ENCODE measurements around the gene DCAF7. TPM values are rescaled to one million over a fixed set of nuclear protein-coding genes. Genes with fewer than 3 reads are reported as not detected.

The DCAF7 gene
- total RNA-seq, 2 donors from 2014 or later = 96.0 to 114 TPM

DNA sequence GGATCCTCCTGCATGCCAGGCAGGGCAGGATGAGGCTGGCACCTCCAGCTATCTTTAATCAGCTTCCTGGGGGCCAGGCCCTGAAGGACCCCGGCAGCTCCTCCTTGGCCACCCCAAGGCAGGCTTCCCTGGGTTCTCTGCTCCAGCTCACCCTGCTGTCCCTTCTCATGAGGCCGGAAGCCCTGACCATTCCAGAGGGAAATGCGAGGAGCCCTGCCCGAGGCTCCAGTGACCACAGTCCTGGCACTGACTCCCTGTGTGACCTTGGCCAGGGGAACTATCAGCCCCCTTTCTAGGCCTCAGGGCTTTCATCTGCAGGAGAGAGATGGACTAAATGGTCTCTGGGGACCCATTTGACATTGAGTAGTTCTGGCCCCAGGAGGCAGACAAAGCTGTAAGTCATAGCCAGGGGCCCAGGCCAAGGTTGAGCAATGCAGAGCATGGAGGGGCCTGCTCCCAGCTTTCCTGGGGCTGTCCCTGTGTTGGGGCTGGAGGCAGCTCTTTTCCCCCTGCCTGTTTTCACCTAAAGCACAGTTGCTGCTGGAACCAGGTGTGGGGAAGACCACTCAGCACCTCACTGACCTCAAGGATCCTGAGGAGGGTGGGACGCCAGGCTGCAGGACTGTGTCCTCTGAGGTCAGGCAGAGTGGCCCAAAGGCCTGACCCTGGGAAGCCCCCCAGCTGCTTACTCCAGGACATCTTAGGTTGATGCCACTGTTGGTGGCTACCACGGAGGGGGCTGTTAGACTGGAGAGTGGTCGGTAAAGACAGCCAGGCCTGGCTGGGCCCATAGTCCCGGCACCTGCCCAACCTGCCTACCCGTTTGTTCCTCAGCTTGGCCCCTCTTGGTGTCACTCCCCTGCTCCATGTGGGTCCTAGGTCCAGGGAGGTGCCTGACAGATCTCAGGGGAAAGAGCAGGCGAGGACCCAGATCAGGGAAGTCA lies 19.0 kb upstream of the DCAF7 start:
- Histone ChIP-seq H3K36me3 (ENCODE audit: control insufficient read depth, insufficient read depth, low read length) (no peaks in the 10 kb centered on the region), H3K27me3 (ENCODE audit: control insufficient read depth, insufficient read depth, low read length, poor library complexity, severe bottlenecking) (no peaks in the 10 kb centered on the region), H3K27ac (ENCODE audit: low read depth, low read length) (no peak overlapping the region), H3K9me3 (ENCODE audit: control insufficient read depth, low read length) (no peaks in the 10 kb centered on the region), H3K9ac (ENCODE audit: extremely low read depth, low read length, poor library complexity, severe bottlenecking) (no peak overlapping the region), H3K4me1 (ENCODE audit: control insufficient read depth, insufficient read depth, low read length) (peaks cover 4% of the 10 kb centered on the region), H3K4me3 (ENCODE audit: low read length) (no peak overlapping the region)
- H3K4me3 Mint-ChIP-seq = no peak overlapping the region
- peaks cover 1% of the 10 kb centered on the region for H3K27me3 Mint-ChIP-seq (ENCODE audit: insufficient read depth)
- no peaks in the 10 kb centered on the region for H3K36me3 Mint-ChIP-seq (ENCODE audit: low read depth)
- H3K4me1 Mint-ChIP-seq = peaks cover 9% of the 10 kb centered on the region
- 91 to 92% methylated on average over 10 of the region's 10 CpGs for WGBS, 2 experiments (ENCODE audit: insufficient coverage in 1 of 2, insufficient read length in 1 of 2)
- no peak for DNase-seq
- TF ChIP-seq CTCF (conservative IDR thresholded peaks at IDR 0.05) = no peak
- no peak overlapping the region for H3K27ac Mint-ChIP-seq
- H3K9me3 Mint-ChIP-seq = no peaks in the 10 kb centered on the region

DNA sequence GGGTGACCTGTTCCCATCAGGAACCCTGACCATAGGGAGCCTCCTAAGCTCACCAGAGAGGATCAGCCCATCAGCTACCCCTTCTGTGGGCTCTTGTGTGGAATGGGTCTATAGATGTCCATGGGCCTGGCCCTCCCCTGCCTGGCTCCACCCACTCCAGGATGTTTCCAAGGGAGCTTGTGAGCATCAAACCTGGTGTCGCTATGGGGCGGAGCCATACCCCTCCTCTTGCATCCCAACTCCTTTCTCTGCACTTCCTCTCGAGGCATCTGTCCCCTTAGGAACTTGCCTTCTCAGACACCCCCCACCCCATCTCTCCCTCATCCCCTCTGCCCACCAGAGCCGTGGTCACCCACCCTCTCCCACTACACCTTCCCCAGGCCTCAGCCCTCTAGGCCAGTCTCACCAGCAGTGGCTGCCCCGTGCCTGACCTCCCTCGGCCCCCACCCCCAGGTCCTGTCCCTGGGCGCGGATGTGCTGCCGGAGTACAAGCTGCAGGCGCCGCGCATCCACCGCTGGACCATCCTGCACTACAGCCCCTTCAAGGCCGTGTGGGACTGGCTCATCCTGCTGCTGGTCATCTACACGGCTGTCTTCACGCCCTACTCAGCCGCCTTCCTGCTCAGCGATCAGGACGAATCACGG lies 16.7 kb upstream of the DCAF7 start:
- Mint-ChIP-seq H3K27me3 (ENCODE audit: insufficient read depth) (peaks cover 16% of the 10 kb centered on the region), H3K4me3 (no peak overlapping the region), H3K9me3 (no peaks in the 10 kb centered on the region), H3K27ac (no peak overlapping the region), H3K4me1 (peaks cover 9% of the 10 kb centered on the region), H3K36me3 (ENCODE audit: low read depth) (no peaks in the 10 kb centered on the region)
- no peak for TF ChIP-seq CTCF (conservative IDR thresholded peaks at IDR 0.05)
- Histone ChIP-seq H3K27ac (ENCODE audit: low read depth, low read length) (no peak overlapping the region), H3K36me3 (ENCODE audit: control insufficient read depth, insufficient read depth, low read length) (no peaks in the 10 kb centered on the region), H3K4me3 (ENCODE audit: low read length) (no peak overlapping the region), H3K9ac (ENCODE audit: extremely low read depth, low read length, poor library complexity, severe bottlenecking) (no peak overlapping the region), H3K4me1 (ENCODE audit: control insufficient read depth, insufficient read depth, low read length) (peaks cover 4% of the 10 kb centered on the region), H3K9me3 (ENCODE audit: control insufficient read depth, low read length) (no peaks in the 10 kb centered on the region), H3K27me3 (ENCODE audit: control insufficient read depth, insufficient read depth, low read length, poor library complexity, severe bottlenecking) (peaks cover 16% of the 10 kb centered on the region)
- 89 to 96% methylated on average over 13 to 20 of the region's 20 CpGs for WGBS, 2 experiments (ENCODE audit: insufficient coverage in 1 of 2, insufficient read length in 1 of 2)
- DNase-seq = no peak

GRCh38 chr17:63534078-63534570 lies 16.2 kb upstream of the DCAF7 start:
- Mint-ChIP-seq H3K9me3 (no peaks in the 10 kb centered on the region), H3K4me3 (no peak overlapping the region), H3K27ac (no peak overlapping the region), H3K27me3 (ENCODE audit: insufficient read depth) (peaks cover 22% of the 10 kb centered on the region), H3K36me3 (ENCODE audit: low read depth) (no peaks in the 10 kb centered on the region), H3K4me1 (peaks cover 9% of the 10 kb centered on the region)
- Histone ChIP-seq H3K9me3 (ENCODE audit: control insufficient read depth, low read length) (no peaks in the 10 kb centered on the region), H3K9ac (ENCODE audit: extremely low read depth, low read length, poor library complexity, severe bottlenecking) (no peak overlapping the region), H3K27ac (ENCODE audit: low read depth, low read length) (no peak overlapping the region), H3K27me3 (ENCODE audit: control insufficient read depth, insufficient read depth, low read length, poor library complexity, severe bottlenecking) (peaks cover 22% of the 10 kb centered on the region), H3K4me3 (ENCODE audit: low read length) (no peak overlapping the region), H3K36me3 (ENCODE audit: control insufficient read depth, insufficient read depth, low read length) (no peaks in the 10 kb centered on the region), H3K4me1 (ENCODE audit: control insufficient read depth, insufficient read depth, low read length) (peaks cover 4% of the 10 kb centered on the region)
- TF ChIP-seq CTCF (conservative IDR thresholded peaks at IDR 0.05) = no peak
- no peak for DNase-seq
- 94 to 95% methylated on average over 12 to 17 of the region's 17 CpGs for WGBS, 2 experiments (ENCODE audit: insufficient coverage in 1 of 2, insufficient read length in 1 of 2)
